GM18907 (cell line): ENCODE results near the gene HTRA2.

Experiments used
- ATAC-seq: cut with Tn5 transposase; IDR thresholded peaks from one replicate; pipeline ENCODE4 v1.9.1; 2021; ENCODE audit warnings: mild to moderate bottlenecking, moderate library complexity; ENCODE audit not compliant: unreplicated experiment

HTRA2 gene

GRCh38 chr2:74499940-74500577 lies 29.7 kb upstream of the HTRA2 start:
- no peak for ATAC-seq

- no peak for ATAC-seq
Observed at GRCh38 chr2:74500578-74500946, 29.2 kb upstream of the HTRA2 start.

GRCh38 chr2:74501335-74502071 lies 28.2 kb upstream of the HTRA2 start:
- ATAC-seq, result no peak

GRCh38 chr2:74502147-74502719 lies 27.5 kb upstream of the HTRA2 start:
- ATAC-seq, result no peak

GRCh38 chr2:74502720-74503505 lies 26.8 kb upstream of the HTRA2 start:
- ATAC-seq, result peak; percentile 38

- ATAC-seq, result no peak
Observed at GRCh38 chr2:74503506-74504475, 25.9 kb upstream of the HTRA2 start.

GRCh38 chr2:74504591-74504990 lies 25.1 kb upstream of the HTRA2 start:
- ATAC-seq, result no peak

- no peak for ATAC-seq
Observed at GRCh38 chr2:74505448-74506246, 24.1 kb upstream of the HTRA2 start.

- peak; percentile 93 for ATAC-seq
Observed at GRCh38 chr2:74507145-74507925, 22.4 kb upstream of the HTRA2 start, which contains the start of gene PCGF1. TSS of gene PCGF1 (minus strand) at chr2:74507695. CDS start at chr2:74507668, 27 bp downstream.

GRCh38 chr2:74507926-74508520 lies 21.7 kb upstream of the HTRA2 start:
- peak; percentile 21 for ATAC-seq

- no peak for ATAC-seq
Observed at GRCh38 chr2:74510272-74510671, 19.5 kb upstream of the HTRA2 start.

GRCh38 chr2:74511104-74511989 lies 18.4 kb upstream of the HTRA2 start:
- ATAC-seq, result no peak

GRCh38 chr2:74512744-74513604 lies 16.8 kb upstream of the HTRA2 start:
- no peak for ATAC-seq

- no peak for ATAC-seq
Observed at GRCh38 chr2:74513605-74514367, 15.9 kb upstream of the HTRA2 start.
